Common myeloid progenitor, CD34-positive (primary cell): ENCODE measurements around the gene PRKCI.
"Not testable (repeated sequence)": the region's sequence is repeated elsewhere in the genome, so short reads cannot be mapped to it uniquely, and the experiment has no call there.

Experiments
- CTCF ChIA-PET: fragments of 350-600 bp; sonication (Branson Sonifier 250); formaldehyde crosslinking; loops from one replicate; lab custom pipeline; 2021; ENCODE audit warnings: antibody characterized with exemption; lab: Charles Lee
- POLR2A ChIA-PET: fragments of 350-600 bp; sonication (Branson Sonifier 250); formaldehyde crosslinking; loops from one replicate; lab custom pipeline; 2021; ENCODE audit warnings: antibody characterized with exemption; lab: Charles Lee
- DNase-seq, 3 donors: peaks; one replicate each; pipeline versions ENCODE4 v3.0.0 to v3.0.0-alpha.2; 2013
- H3K27ac ChIP-seq, 2 experiments: 1 replicate in 1 of 2; 2 replicates in 1 of 2; pipeline ENCODE4 v1.7.0; 2013; ENCODE audit warnings: inconsistent platforms in 2 of 2, low read length in 2 of 2, mild to moderate bottlenecking in 2 of 2, low read depth in 1 of 2, moderate library complexity in 1 of 2; ENCODE audit not compliant: severe bottlenecking in 2 of 2, insufficient read depth in 1 of 2, poor library complexity in 1 of 2
- H3K27me3 ChIP-seq, 5 experiments: replicated peaks in 2 of 5; 1 replicate in 3 of 5; 2 replicates in 2 of 5; pipeline versions ENCODE4 v1.6.1 to v1.7.0; 2013; ENCODE audit warnings: low read length in 4 of 5, mild to moderate bottlenecking in 2 of 5, moderate library complexity in 2 of 5, inconsistent platforms in 1 of 5; ENCODE audit not compliant: insufficient read depth in 5 of 5, control insufficient read depth in 4 of 5
- H3K36me3 ChIP-seq, 4 experiments: 1 replicate in 2 of 4; 2 replicates in 2 of 4; pipeline versions ENCODE4 v1.6.1 to v1.7.0; 2013; ENCODE audit warnings: low read length in 3 of 4, control low read depth in 1 of 4, mild to moderate bottlenecking in 1 of 4; ENCODE audit not compliant: control insufficient read depth in 4 of 4, insufficient read depth in 4 of 4
- H3K4me1 ChIP-seq, 4 experiments: 1 replicate in 3 of 4; 2 replicates in 1 of 4; pipeline versions ENCODE4 v1.6.1 to v1.7.1; 2013; ENCODE audit warnings: low read length in 3 of 4, mild to moderate bottlenecking in 3 of 4, control low read depth in 1 of 4, inconsistent platforms in 1 of 4, moderate library complexity in 1 of 4; ENCODE audit not compliant: control insufficient read depth in 4 of 4, insufficient read depth in 4 of 4; ENCODE audit errors: control extremely low read depth in 1 of 4
- H3K4me3 ChIP-seq, 7 experiments: 1 replicate in 4 of 7; 2 replicates in 3 of 7; pipeline versions ENCODE4 v1.5.1 to v1.7.0; 2013; ENCODE audit warnings: mild to moderate bottlenecking in 7 of 7, low read length in 6 of 7, moderate library complexity in 6 of 7, inconsistent platforms in 2 of 7, low read depth in 2 of 7, control low read depth in 1 of 7; ENCODE audit not compliant: insufficient read depth in 4 of 7, control insufficient read depth in 1 of 7; ENCODE audit errors: extremely low read depth in 1 of 7
- H3K9me3 ChIP-seq, 5 experiments: 1 replicate in 4 of 5; 2 replicates in 1 of 5; pipeline versions ENCODE4 v1.6.1 to v1.7.1; 2013; ENCODE audit warnings: low read length in 4 of 5, mild to moderate bottlenecking in 2 of 5, inconsistent platforms in 1 of 5, low read depth in 1 of 5, moderate library complexity in 1 of 5; ENCODE audit not compliant: control insufficient read depth in 4 of 5, insufficient read depth in 2 of 5; ENCODE audit errors: control extremely low read depth in 1 of 5
- WGBS: methylation state at CpG from one replicate; pipeline ENCODE4 v1.1.5; 2013; ENCODE audit not compliant: insufficient coverage; 5-methylcytosine and 5-hydroxymethylcytosine counted together

The PRKCI gene

DNA sequence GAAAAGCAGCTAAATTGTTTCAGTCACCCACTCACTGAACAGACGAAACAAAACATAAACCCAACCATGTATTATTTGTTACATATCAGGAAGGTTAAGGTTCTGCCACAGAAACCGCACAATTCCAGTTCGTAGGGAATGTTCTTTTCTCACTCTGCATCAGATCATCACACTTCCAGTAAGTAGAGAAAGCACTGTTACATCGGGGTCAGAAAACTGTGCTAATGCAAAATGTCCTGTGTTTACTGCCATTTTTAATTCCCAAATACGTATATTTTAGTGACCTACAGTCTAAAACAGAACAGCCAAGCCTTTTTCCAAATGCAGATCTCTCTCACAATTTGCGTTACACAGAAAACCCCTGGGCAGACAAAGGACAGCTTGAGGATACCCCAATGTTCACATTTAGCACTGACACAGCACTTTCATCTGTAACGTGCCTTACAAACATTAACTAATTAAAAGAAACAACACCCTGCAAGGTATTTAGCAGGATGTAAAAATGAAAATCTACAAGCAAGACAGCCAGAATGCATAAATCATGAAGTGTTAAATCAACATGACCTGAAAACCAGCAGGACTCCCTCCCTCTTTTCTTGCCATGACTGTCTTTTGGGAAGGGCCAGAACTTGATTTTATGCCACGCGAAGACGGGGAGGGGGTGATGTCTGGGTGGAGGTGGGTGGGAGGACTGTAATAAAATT lies 100.5 kb downstream of the PRKCI start:
- ChIA-PET CTCF (no interaction called here), POLR2A (no interaction called here)
- Histone ChIP-seq H3K4me1 (no peaks in the 10 kb centered on the region), H3K36me3 (no peaks in the 10 kb centered on the region), H3K27ac (no peak overlapping the region), H3K4me3 (no peak overlapping the region), H3K27me3 (no peaks in the 10 kb centered on the region), H3K9me3 (peaks cover 0 to 3% (median 0%) of the 10 kb centered on the region in 5 experiments)
- WGBS = 100% methylated on average over 5 of the region's 10 CpGs
- DNase-seq = no peak

- Histone ChIP-seq H3K36me3 (no peaks in the 10 kb centered on the region), H3K9me3 (peaks cover 0 to 6% (median 0%) of the 10 kb centered on the region in 5 experiments), H3K27me3 (no peaks in the 10 kb centered on the region), H3K4me3 (no peak overlapping the region), H3K27ac (no peak overlapping the region), H3K4me1 (no peaks in the 10 kb centered on the region)
- ChIA-PET CTCF (interaction anchor here (0.8 to 1.0 kb wide), 2 partner anchors 14 to 16 kb away, joined by 3 to 4 read pairs; no protein-coding TSS in a partner anchor), POLR2A (no interaction called here)
- 98% methylated on average over 6 of the region's 6 CpGs for WGBS
- DNase-seq = no peak
These were observed 101.1 kb downstream of the PRKCI start for GRCh38 chr3:170323331-170323730.

GRCh38 chr3:170324962-170325361 lies 102.7 kb downstream of the PRKCI start:
- POLR2A ChIA-PET = no interaction called here

DNA sequence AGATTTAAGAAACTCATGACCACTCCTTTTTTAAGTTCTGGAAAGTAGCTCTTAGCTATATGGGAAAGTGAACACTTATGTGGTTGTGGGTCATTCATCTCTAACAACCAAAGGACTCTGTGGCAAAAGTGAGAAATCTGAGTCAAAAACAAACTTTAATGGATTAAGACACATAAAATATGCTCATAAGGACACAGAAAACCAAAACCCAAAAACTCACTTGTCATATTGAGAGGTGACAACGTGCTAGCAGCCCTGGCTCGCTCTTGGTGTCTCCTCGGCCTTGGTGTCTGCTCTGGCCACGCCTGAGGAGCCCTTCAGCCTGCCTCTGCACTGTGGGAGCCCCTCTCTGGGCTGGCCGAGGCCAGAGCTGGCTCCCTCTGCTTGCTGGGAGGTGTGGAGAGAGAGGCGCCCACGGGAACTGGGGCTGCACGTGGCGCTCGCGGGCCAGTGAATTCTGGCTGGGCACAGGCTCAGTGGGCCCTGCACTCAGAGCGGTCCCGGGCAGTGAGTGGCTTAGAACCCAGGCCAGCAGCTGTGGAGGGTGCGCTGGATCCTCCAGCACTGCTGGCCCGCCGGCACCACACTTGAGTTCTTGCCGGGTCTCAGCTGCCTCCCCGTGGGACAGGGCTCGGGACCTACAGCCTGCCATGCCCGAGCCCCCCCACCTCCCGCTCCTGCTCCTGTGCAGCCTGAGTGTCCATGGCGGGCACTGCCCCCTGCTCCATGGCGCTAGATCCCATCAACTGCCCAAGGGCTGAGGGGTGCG lies 105.0 kb downstream of the PRKCI start:
- peaks cover 0 to 5% (median 2%) of the 10 kb centered on the region in 4 experiments for H3K4me1 ChIP-seq
- H3K36me3 ChIP-seq = no peaks in the 10 kb centered on the region
- ChIA-PET POLR2A (interaction anchor here (0.6 to 2.7 kb wide), 2 partner anchors 25 to 30 kb away, joined by 3 to 10 read pairs; partner anchors contain the start of gene SKIL), CTCF (interaction anchor here (0.6 to 2.5 kb wide), 4 partner anchors 9 to 83 kb away, joined by 3 to 9 read pairs (median 4); no protein-coding TSS in a partner anchor)
- peaks cover 0 to 7% (median 0%) of the 10 kb centered on the region in 5 experiments for H3K9me3 ChIP-seq
- no peak for DNase-seq
- H3K27ac ChIP-seq = no peak overlapping the region
- 93% methylated on average over 20 of the region's 24 CpGs for WGBS
- H3K27me3 ChIP-seq = no peaks in the 10 kb centered on the region
- no peak overlapping the region for H3K4me3 ChIP-seq

More at GRCh38 chr3:170324962-170325361, 102.7 kb downstream of the PRKCI start:
- no peak for DNase-seq
- Histone ChIP-seq H3K4me3 (no peak overlapping the region), H3K9me3 (peaks cover 0 to 7% (median 0%) of the 10 kb centered on the region in 5 experiments), H3K36me3 (no peaks in the 10 kb centered on the region), H3K27ac (no peak overlapping the region), H3K27me3 (no peaks in the 10 kb centered on the region), H3K4me1 (no peaks in the 10 kb centered on the region)
- WGBS = 93% methylated on average over 2 of the region's 3 CpGs
- CTCF ChIA-PET = interaction anchor here (0.9 to 1.8 kb wide), 2 partner anchors 8 to 13 kb away, joined by 3 to 5 read pairs; no protein-coding TSS in a partner anchor

DNA sequence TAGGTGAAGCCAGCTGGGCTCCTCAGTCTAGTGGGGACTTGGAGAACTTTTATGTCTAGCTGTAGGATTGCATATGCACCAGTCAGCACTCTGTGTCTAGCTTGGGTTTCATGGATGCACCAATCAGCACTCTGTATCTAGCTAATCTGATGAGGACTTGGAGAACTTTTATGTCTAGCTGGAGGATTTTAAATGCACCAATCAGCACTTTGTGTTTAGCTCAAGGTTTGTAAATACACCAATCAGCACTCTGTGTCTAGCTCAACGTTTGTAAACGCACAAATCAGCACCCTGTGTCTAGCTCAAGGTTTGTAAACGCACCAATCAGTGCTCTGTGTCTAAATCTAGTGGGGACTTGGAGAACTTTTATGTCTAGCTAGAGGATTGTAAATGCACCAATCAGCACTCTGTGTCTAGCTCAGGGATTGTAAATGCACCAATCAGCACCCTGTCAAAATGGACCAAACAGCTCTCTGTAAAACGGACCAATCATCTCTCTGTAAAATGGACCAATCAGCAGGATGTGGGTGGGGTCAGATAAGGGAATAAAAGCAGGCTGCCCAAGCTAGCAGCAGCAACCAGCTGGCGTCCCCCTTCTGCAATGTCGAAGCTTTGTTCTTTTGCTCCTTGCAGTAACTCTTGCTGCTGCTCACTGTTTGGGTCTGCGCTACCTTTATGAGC lies 105.8 kb downstream of the PRKCI start:
- not testable (repeated sequence) for H3K36me3 ChIP-seq, H3K27ac ChIP-seq, DNase-seq, H3K9me3 ChIP-seq, H3K27me3 ChIP-seq, H3K4me3 ChIP-seq, H3K4me1 ChIP-seq
- ChIA-PET POLR2A (interaction anchor here (0.6 to 2.7 kb wide), 2 partner anchors 24 to 29 kb away, joined by 3 to 10 read pairs; partner anchors contain the start of gene SKIL), CTCF (interaction anchor here (0.6 to 2.5 kb wide), 7 partner anchors 9 to 103 kb away, joined by 3 to 9 read pairs (median 4); no protein-coding TSS in a partner anchor)
- 88% methylated on average over 4 of the region's 7 CpGs for WGBS

- Histone ChIP-seq H3K9me3 (peaks cover 0 to 7% (median 0%) of the 10 kb centered on the region in 5 experiments), H3K27me3 (no peaks in the 10 kb centered on the region), H3K4me3 (no peak overlapping the region), H3K4me1 (peaks cover 0 to 5% (median 2%) of the 10 kb centered on the region in 4 experiments), H3K36me3 (no peaks in the 10 kb centered on the region), H3K27ac (no peak overlapping the region)
- ChIA-PET CTCF (interaction anchor here (1.9 kb wide), 1 partner anchor 26 kb away, joined by 4 read pairs; no protein-coding TSS in a partner anchor), POLR2A (no interaction called here)
- 100% methylated on average over 2 of the region's 5 CpGs for WGBS
- peak in 2 of 3 donors; percentile 24 to 53 for DNase-seq
These were observed 108.1 kb downstream of the PRKCI start for GRCh38 chr3:170330366-170330765.
